Mucosa of gallbladder (tissue), 1 donor: ENCODE results near the gene IFIT1. TPM values are rescaled to one million over a fixed set of nuclear protein-coding genes. Genes with fewer than 3 reads are reported as not detected.
A peak's percentile ranks its signal among the peaks of the same experiment; 100 is the strongest.

ENCODE experiments used
- DNase-seq: peaks from one replicate; pipeline ENCODE4 v3.0.0-alpha.2; 2020; ENCODE audit warnings: low spot score
- total RNA-seq: library from RNA; stranded (reverse); gene quantifications from one replicate; pipeline ENCODE4 v1.2.1, GENCODE V29; 2021
- donor health status: DM: no; HTN: no; CAD: no.

Gene IFIT1
- 14.4 TPM for total RNA-seq

DNA sequence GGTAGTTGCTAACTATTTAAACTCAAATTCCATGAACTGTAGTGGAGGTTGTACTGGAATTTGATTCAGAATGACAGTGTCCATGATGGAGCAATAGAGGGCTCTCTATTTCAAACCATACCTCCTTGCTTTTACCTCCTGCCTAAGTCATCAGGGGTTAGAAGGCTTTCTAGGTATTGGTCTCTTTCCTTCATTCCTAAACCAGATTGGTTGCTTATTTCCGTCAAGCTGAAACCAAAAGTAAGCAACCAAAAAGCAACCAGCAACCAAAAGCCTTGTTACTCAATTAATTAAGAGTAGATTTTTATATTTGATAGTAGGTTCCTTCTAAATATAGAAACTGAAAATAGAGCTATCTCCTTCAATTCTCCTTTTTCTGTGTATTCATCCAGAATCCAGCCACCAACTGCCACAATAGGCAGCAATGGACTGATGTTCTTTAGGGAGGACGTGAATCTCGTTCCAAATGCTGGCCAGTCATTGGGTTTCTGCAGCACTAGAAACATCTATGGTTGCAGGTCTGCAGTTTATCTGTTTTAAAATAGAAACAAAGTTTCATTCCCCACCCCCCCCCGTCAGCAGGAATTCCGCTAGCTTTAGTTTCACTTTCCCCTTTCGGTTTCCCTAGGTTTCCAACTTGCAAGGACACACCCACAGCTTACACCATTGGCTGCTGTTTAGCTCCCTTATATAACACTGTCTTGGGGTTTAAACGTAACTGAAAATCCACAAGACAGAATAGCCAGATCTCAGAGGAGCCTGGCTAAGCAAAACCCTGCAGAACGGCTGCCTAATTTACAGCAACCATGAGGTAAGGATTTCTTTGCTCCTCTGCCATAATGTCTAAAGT, at the start of gene IFIT1:
TSS of gene IFIT1 (plus strand) at position 717 of the 850 bp plus-strand sequence. CDS start at position 807, 90 bp downstream.
- DNase-seq, result peak; percentile 80

- no peak for DNase-seq
These were observed 49.2 kb upstream of the IFIT1 start for GRCh38 chr10:89343089-89343767.

DNA sequence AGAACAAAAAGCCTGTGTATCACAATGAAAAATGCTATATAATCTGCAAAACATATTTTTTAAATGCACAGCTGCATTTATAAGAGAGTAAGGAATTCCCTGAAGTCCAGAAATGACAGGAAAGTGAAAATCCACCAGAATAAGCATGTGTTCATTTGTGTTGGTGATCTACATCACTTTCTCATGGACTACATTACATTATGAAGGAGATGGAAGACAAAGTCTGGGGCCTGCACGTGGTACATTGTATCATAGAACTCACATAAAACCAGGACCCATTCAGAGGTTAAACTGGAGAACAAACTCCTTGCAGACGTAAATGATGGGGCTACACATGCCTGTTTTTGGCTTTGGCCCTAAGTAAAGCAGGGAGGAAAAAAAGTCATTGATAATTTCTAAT, 48.3 kb upstream of the IFIT1 start:
- no peak for DNase-seq

GRCh38 chr10:89345367-89346000, 46.9 kb upstream of the IFIT1 start:
- no peak for DNase-seq

DNA sequence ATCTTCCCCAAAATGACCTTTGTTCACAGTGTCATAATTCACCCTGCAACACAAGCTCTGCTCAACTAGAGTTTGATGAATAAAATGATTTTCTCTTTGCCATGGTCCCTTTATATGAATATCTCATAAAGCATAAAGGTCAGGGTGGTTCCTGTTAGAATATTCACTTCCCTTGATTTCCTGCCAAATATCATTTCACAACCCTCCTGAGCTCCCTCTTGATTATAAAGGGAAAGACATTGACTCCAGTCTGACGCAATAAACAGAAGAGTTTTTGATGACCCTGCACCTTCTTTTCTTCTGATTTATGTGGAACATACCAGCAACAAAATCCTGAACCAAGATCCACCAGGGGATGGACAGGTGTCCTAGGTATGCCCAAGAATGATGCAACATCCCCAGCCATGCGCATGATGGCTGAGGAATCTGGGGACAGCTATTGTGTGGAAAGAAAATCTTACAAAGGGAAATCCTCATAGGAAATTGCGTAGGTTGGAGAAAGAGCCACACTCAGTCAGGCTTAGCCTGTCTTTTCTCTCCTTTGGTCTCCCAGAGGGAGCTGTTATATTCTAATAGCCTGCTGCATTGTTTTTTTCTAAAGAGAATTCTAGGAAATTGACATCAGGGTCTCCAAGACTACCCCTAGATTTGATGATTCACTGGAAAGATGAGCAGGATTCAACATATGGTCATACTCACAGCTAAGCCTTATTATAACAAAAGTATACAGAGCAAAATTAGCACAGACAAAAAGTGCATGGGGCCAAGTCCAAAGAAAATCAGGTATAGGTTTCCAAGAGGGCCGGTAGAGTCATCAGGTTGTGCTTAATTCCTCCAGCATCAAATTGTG, 45.8 kb upstream of the IFIT1 start:
- DNase-seq, result no peak

DNA sequence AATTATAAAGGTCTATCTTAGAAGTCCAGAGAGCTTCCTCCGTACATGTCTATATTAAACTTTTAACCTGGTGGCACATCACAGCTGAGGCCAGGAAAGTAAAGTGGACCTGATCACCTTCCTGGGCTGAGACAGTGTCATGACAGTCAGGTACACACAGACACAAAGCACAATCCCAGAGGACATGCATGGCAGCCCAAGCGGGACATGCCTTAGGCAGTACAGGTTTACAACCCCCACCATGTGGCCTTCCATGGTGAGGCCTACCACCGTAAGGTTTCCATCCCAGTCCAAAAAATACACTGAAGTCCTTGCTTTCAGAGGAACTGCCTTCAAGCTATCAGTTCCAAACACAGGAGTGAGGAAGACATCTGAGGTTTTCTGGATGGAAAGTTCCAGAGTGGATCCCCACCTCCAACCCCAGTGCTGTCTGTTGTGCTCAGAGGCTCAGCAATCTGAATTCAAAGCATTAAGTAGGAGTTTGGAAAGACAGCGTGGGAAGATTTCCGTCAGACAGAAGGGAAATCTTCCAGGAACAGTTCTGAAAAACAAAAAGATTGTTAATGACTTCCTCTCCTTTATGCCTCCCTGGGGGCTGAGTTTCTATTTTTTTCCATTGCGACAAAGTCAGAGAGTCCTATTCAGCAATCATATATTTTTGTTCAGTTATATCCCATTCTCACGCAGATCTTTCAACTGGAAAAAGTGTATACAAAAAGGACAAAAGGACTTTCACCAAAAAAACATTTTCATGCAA, 44.5 kb upstream of the IFIT1 start:
- no peak for DNase-seq

DNA sequence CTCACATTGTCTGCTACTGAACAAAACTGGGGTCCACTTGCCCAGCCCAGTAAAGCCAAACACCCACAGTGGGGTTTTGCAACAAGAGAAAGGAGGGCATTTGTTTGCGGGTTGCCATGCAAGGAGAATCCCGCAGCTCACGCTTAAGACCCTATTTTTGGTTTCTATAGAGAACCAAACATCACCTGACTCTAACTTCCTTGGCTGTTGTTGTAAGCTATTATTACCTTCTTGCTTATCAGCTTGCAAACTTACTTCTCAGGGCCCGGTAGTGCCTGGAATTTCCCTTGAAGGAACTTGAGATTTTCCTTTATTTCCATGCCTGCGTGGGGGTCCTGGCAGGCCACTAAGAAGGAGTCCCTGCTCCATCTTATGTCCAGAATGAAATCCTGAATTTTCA, 43.9 kb upstream of the IFIT1 start:
- no peak for DNase-seq

DNA sequence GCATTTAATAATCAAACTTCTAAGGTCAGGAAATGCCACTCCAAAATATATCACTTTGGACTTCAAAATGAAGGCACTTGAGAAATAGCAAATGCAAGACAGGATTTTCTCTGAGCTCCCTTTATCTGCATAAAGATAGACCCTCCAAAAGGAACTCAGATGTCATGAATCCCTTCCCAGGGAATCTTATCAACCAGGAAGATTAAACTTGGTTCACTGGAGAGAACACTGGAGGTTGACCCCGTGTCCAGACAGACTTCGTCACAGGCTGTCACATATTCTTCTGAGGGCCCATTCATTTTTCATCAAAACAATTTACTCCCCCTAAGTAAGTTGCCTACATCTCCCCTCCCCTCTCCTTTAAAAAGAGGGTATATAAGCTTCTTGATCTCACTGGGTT, 43.4 kb upstream of the IFIT1 start:
- DNase-seq, result no peak

GRCh38 chr10:89350631-89351315, 41.6 kb upstream of the IFIT1 start:
- peak; percentile 30 for DNase-seq

- no peak for DNase-seq
These were observed 41.0 kb upstream of the IFIT1 start for GRCh38 chr10:89351412-89351779.

GRCh38 chr10:89351780-89352597, 40.4 kb upstream of the IFIT1 start:
- peak; percentile 70 for DNase-seq

DNA sequence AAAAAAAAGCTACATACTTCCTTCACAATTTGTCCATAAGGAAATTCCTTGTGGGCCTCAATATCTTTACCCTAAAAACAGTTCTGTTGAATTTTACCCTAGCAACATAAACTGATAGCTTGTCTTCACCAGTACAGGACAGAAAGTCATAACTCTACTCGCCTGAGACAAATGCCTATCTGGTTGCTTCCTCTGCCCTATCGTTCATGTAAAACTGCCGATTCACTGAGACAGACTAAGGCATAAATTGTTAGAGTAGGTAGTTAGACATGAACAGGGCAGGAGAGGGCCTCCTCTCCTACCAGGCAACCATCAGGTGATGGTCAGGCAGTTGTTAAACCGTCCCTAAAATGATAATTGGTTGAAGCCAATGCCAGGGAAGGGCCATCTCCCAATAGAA, 39.6 kb upstream of the IFIT1 start:
- no peak for DNase-seq

GRCh38 chr10:89355394-89355931, 37.0 kb upstream of the IFIT1 start:
- no peak for DNase-seq

DNA sequence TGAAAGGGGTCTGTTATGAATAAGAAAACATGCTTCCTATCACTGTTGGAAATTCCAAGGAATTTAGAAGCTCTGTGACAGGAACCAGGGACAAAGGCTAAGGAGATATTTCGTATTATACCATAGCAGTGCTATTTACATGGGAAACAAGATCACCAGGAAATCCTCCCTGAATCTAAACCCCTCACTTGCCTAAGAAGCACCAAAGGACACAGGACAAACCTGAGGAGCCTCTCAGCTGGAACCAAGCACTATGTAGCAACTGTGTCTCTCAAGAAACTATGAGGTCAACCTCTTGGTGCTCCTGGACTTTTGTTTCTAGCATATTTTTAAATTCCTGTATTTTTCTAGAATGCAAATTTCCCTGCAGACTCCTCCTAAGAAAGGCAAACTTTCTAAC, 35.3 kb upstream of the IFIT1 start:
- DNase-seq, result no peak

- DNase-seq, result no peak
These were observed 34.4 kb upstream of the IFIT1 start for GRCh38 chr10:89357975-89358374.

DNA sequence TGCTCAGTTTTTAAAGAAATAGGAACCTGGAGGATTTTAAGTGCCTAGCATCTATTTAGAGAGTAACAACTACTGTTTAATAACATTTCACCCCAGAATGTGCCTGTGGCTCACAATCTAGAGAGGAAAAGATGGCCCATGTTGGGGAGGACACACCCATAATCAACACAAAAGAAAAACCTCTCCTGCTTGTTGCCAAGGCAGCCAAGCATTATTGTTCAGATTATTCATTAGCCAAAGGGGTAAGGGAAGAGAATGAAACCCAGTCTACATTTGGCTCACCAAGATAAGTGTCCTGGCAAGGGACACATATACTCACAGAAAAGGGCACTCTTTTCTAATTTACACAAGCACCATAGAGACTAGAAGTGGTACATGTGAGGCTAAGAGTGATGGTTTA, 32.3 kb upstream of the IFIT1 start:
- DNase-seq, result no peak

DNA sequence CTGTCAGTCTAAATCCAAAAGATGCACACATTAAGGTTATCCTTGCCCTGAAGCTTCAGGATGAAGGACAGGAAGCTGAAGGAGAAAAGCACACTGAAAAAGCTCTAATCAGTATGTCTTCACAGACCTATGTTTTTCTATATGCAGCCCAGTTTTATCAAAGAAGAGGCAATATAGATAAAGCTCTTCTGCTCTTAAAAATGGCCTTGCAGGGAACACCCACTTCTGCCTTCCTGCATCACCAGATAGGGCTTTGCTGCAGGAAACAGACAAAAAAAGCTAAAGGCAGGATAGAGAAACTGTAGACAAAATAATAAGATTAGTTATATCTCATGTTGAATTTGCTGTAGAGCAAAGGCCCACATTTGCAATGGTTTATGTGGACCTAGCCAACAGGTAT, 29.5 kb upstream of the IFIT1 start:
- DNase-seq, result no peak

DNA sequence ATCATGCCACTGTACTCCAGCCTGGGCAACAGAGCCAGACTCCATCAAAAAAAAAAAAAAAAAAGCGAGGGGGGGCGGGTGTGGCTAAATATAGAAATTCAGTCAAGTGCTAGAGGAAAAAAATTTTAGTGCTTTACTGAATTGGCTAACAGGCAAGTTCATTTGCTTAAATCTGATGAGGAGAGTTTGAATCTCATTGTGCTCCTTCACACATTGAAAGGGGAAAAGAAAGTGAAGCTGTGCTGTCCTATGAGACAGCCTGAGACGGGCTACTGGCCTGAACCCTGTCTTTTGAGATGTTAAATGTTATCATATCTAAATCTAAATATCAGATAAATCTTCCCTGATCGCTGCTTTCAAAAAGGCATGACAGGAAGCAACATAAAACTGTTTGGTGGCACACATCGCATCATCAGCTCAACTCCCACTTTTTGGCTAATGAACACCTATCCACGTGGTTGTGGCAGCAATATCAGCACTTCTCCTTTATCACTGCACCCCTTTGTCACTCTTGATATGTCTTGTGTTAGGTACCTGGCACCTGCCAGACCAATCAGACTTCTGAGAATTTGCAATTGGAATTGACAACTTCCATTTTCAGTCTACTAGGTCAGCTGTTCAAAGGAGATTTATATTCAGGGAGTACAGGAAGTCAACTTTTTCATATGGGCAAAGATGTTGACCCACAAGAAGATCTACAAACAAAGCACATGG, 28.5 kb upstream of the IFIT1 start:
- no peak for DNase-seq

DNA sequence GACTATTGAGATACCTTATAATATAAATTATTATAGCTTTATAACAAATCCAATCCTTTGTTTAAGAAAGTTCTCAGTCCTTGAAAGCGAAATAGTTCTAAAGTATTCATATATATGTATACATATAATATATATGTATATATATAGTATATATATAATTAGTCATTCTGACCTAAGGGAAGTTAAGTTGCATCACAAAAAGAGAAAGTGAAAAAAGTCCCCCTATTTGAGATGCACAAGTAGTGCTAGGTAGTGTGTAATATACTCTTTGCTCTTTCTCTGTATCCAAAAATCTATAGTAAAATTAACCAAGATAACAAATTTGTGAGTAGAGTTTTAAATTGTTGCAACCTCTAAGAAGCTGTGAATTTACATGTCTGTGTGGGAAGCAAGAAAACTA, 27.9 kb upstream of the IFIT1 start:
- no peak for DNase-seq
